Astrocyte (in vitro differentiated cells and primary cell): ENCODE data around the gene TMEM232.

Experiments
- EZH2 ChIP-seq: IDR thresholded peaks from 2 replicates; pipeline ENCODE4 v1.6.1; 2012; ENCODE audit warnings: mild to moderate bottlenecking, low read length, inconsistent platforms; ENCODE audit not compliant: insufficient read depth
- TF ChIP-seq, protein P1 (sequence below): IDR thresholded peaks from 2 replicates; pipeline ENCODE4 v1.5.1; 2011; ENCODE audit warnings: low read depth, mild to moderate bottlenecking, inconsistent platforms, low read length, moderate library complexity; ENCODE audit not compliant: insufficient read depth

DNA sequence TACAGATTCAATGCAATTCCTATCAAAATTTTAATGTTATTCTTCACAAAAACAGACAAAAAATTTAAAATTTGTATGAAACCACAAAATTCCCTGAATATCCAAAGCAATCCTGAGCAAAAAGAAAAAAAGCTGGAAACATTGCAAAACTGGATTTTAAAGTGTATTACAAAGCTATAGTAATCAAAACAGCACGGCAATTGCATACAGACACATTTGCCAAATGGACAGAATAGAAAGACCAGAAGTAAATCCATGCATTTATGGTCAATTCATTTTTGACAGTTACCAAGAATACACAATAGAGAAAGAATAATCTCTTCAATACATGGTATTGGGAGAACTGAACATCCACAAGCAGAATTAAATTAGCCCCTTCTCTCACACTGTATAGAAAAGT lies 110.5 kb downstream of the TMEM232 start:
- TF ChIP-seq, protein P1, sequence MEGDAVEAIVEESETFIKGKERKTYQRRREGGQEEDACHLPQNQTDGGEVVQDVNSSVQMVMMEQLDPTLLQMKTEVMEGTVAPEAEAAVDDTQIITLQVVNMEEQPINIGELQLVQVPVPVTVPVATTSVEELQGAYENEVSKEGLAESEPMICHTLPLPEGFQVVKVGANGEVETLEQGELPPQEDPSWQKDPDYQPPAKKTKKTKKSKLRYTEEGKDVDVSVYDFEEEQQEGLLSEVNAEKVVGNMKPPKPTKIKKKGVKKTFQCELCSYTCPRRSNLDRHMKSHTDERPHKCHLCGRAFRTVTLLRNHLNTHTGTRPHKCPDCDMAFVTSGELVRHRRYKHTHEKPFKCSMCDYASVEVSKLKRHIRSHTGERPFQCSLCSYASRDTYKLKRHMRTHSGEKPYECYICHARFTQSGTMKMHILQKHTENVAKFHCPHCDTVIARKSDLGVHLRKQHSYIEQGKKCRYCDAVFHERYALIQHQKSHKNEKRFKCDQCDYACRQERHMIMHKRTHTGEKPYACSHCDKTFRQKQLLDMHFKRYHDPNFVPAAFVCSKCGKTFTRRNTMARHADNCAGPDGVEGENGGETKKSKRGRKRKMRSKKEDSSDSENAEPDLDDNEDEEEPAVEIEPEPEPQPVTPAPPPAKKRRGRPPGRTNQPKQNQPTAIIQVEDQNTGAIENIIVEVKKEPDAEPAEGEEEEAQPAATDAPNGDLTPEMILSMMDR: no peak
- TF ChIP-seq EZH2: no peak
